M059J (cell line): Measurements from ENCODE around the gene ASIC4. TPM values are rescaled to one million over a fixed set of nuclear protein-coding genes. Genes with fewer than 3 reads are reported as not detected.

Experiments used
- DNase-seq: peaks from one replicate; pipeline ENCODE4 v3.0.0-alpha.2; 2012; ENCODE audit warnings: low read depth
- total RNA-seq: library from RNA; depleted of rRNA; stranded (reverse); fragments of >200 nt; shearing (Covaris generic); gene quantifications from 2 replicates; pipeline ENCODE4 v1.2.3, GENCODE V29; 2014

The ASIC4 gene
- total RNA-seq, 1 experiment from 2014 or later: 0.02 TPM

DNA sequence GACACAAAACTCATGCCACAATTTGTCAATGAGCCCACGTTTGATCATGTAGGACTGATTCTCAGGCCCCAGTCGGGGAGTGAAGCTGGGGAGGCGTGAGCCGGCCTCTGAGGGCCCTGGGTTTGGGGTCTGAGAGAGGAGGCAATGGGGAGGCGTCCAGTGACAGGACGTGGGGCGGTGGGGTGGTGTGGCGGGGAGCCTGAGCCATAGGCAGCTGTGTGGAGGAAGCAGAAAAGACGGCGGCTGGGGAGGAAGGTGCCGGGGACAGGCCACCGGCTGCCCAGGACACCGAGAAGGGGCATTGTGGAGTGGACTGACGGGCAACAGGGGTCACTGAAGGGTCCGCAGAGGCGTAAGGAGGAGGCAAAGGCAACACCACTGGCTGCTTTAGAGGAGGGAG is 22.1 kb downstream of the ASIC4 start:
- DNase-seq: no peak

DNA sequence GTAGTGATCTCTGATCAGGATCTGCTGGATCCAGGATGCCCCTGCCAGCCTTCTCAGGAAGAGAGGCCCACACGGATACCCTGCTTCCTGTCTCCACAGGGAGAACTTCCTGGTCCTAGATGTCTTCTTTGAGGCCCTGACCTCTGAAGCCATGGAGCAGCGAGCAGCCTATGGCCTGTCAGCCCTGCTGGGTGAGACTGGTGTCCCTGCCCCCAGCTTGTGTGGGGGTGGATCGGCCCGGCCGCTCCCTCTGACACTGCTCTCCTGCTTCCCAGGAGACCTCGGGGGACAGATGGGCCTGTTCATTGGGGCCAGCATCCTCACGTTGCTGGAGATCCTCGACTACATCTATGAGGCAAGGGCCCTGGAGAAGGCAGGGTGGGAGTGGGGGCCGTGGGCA is 22.7 kb downstream of the ASIC4 start:
- no peak for DNase-seq

DNA sequence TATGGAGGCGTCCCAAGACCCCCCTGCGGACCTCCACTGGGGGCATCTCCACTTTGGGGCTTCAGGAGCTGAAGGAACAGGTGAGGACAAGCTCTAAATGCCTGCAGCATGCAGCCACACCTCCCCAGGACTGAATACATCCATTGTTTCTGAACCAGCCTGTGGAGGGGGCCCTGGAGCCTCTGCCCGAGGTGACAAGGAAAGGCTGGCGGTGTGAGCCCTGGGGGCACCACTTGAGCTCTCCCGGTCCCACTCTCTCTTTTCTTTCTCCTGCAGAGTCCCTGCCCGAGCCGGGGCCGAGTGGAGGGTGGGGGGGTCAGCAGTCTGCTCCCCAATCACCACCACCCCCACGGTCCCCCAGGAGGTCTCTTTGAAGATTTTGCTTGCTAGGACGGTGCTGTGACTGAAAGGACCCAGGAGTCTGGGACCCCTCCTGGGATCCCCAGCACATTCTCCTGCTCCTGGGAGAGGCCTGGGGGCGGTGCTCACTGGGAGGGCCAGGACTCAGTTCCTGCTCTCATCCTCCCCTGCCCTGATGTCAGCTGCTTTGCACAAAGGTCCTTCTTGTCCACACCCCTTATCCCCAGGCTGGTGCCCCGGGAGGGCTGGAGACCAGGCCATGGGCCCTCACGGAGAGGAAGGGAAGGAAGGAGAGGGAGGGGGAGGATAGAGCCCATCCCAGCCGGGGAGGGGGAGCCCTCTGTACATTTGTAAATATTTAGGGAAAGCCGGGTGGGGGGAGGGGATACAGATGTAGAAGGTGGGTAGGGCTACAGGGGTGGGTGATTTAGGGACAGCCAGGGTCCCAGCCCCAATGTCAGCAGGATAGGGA is 23.6 kb downstream of the ASIC4 start:
- DNase-seq: no peak

DNA sequence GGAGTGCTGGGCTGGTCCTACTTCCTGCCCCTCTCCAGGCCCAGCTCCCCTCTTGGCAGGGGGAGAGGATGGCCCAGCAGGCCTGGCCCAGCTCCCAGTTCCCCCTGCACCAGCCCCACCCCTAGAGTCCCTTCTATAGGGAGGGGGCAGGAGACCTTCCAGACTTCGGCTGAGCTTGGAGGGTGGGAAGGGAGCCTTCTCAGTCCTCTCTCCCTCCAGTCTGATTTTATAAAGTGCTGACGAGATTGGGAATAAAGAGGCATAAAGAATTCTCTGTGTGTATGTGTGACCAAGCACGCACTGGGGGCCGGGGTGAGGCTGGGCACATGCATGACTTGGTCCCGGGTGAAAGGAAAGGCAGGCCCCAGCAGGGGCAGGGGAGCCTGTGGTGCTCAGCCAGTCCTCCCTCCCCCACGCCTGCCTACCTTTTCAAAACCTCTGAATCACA is 24.2 kb downstream of the ASIC4 start:
- no peak for DNase-seq

DNA sequence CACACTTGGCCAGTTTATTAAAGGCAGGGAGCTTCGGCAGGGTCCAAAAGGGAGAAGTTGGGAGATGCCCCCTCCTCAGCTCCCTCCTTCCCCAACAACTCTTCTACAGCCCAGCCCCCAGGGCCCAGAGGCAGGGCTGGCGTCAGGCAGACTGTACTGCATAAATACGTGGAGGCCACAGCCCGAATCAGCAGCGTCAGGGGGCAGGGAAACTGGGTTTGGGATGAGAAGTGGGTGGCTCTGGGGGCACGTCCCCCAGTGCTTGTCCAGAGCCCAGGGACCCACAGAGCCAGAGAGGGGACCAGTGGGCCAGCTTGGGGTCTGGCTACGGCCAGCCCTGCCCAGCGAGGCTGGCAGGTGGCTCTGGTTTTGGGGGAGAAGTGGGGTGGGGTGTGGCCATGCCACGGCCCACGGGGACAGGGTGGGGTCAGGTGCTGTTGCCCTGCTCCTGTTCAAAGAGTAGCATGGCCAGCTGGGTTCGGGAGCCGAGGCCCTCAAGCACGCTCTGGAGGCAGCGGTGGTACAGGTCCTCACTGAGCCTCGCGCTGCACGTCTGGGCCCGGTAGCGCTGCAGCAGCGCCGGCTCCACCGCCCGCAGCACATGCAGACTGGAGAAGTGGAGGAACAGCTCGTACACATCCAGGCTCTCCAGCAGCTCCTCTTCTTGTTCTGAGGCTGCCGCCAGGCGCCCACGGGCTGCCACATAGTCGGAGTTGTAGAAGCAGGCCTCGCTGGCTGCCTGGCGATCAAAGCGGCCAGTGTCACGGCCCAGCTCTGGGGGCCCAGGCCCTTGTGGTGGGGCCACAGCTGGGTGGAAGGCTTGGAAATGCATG is 24.9 kb downstream of the ASIC4 start:
- DNase-seq: no peak

DNA sequence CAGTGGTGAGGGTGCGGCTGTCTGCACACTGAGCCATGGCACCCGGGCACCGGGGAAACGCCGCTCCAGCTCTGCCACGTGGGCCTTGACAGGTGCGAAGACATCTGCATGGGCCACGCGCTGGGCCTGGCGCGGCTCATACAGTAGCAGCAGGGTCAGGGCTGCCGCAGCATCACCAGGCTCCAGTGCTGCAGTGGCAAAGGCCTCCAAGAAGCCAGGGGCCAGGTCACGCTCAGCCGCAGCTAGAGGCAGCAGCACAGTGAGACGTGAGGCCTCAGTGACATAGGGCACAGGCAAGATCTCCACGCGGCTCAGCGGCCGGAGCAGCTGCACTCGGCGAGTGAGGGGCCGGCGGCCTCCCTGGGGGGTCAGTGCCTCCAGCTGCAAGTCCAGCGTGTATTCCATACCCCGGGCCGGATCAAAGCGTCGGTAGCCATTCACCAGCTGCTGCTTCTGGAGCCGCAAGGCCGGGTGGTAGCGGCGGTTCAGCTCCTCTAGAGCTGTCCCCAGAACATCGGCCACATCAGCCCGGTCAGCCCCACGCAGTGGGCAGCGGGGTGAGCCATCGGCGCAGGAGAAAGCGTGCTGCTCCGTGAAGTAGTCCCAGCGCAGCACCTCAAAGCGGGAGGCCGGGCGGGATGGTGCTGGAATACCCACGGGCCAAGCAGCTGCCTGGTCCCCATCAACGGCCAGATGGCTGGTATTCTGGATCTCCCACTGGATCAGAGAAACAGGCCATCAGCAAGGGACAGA is 25.8 kb downstream of the ASIC4 start:
- DNase-seq: no peak

DNA sequence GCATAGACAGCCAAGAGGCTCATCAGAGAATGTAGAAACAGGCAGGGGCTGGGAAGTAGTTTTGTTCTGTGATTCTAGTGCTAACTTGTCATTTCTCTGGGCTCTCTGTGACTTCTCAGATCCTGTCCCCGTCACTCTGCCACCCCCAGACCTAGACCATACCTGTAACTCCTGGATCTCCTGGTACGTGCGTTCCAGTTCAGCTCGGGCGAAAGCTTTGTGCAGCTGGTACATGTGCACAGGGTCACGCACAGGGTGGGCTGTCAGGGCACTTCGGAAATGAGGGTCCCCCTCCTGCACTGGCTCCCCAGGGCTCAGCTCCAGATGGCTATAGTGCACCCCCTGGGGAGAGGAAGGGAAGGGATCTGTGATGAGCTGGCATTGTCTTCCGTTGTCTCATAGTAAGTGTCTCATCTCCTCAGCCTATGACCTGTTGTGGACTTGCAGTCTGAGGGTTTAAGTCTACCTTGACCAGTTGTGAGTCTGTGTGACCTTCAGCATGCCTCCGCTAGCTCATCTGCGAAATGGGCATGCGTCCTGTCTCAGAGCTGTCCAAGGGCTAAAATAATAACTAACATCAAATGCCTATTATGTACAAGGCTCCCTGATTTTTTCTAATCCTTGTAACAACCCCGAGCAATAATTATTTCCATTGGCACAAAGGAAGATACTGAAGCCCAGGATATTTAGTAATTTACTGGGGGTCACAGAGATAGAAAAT is 26.7 kb downstream of the ASIC4 start:
- DNase-seq: no peak

DNA sequence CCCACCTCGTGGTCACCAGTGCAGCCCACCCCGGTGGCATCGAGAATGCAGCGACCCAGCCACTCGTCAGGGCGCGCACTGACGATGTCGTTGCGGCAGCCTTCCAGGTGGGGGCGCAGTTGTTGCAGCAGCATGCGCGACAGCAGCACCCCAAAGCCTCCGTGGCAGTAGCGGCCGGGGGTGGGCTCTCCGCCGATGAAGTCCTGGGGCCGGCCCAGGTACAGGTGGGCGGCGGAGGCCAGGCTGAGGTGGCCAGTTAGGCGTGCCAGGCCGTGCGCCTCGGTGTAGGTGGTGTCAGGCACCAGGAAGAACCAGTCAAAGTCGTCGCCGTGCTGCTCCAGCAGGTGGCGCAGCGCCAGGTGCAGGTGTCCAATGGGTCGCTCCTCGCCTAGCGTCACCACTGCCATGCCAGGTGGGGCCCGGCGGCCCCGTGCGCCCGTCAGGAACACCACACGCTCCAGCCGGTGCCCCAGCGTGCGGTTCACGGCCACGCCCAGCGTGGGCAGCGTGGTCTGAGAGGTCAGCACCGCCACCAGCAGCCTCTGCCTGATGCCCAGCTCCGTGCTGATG is 27.4 kb downstream of the ASIC4 start:
- no peak for DNase-seq

DNA sequence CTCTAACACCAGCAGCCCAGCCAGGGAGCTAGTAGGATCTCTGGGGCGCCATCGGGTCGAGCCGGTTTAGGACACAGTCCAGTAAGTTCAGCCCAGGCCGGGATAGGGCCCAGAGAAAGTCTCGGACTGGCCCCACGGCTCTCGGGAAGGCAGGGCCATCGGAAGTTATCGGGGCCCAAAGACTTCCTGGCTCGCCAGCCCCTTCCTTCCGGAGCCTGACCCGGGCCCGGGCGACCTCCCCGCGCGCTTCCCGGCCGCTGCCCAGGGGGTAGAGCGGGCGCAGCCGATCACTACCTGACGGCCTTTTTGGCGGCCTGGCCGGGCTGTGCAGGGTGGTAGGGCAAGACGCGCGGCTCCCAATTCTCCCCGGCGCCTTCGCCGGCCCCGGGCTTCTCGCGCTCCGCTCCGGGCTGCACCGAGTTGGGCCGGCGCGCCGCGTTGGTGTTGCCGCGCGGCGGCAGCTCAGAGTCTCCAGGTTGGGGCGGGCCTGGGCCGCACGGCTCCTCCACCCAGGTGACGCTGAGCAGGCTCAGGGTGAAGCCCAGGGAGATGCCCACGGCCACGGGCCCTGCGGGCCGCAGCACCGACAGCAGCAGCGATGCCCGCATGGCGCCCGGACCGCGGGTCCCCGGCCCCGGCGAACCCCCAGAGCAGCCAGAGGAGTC is 28.8 kb downstream of the ASIC4 start:
- peak; percentile 51 for DNase-seq

DNA sequence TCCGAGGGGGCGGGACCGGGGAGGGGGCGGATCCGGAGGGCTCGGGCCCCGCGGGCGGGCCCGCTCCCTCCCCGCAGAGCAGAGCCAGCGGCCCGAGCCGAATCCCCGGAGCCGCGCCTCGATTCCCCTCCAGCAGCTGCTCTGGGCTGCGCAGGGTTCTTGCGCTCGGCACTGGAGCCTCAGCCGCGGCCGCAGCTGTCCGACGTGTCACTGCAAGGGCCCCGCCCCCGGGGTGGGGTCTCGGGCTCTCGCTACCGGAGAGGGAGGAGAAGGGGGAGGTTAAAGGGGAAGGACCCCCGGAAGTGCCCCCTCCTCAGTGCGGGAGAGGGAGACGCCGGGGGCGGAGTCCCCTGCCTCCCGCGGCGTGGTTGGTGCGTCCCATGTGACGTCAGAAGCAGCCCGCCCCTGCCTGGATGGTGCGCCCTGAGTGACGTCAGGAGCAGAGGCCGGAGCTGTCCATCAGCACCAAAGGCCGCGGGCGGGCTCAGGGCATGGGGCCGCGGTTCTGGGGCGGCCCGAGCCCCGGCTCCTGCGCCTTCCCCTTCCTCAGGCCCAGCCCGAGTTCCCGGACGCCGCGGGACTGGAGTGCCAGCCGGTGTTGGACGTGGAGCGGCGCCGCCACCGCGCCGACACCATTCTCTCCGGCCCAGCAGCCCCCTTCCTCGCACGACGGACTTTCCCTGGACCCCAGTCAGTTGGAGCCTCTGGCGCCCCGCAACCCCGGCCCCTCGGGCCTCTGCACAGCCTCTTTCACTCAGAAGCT is 29.5 kb downstream of the ASIC4 start, which contains the start of the genes CHPF and TMEM198:
Gene CHPF (minus strand): TSS at position 214 of the 763 bp plus-strand sequence. CDS start 271 bp downstream, outside the sequence.
Gene TMEM198 (plus strand): TSS at position 433 of the 763 bp plus-strand sequence. CDS start 700 bp downstream, outside the sequence.
- DNase-seq: peak; percentile 97

DNA sequence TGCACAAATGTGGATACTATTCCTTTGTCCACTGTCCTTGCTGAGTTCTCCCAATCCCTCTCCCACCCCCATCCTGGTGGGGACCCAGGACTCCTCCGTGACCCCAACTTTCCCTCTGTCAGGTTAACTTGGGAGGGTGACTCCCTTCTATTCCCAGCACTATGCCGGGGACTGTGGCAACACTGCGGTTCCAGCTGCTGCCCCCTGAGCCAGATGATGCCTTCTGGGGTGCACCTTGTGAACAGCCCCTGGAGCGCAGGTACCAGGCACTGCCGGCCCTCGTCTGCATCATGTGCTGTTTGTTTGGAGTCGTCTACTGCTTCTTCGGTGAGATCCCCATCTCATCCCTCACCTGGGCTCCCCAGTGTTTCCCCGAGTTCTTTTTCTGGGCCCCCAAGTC is 30.3 kb downstream of the ASIC4 start:
- DNase-seq: no peak

DNA sequence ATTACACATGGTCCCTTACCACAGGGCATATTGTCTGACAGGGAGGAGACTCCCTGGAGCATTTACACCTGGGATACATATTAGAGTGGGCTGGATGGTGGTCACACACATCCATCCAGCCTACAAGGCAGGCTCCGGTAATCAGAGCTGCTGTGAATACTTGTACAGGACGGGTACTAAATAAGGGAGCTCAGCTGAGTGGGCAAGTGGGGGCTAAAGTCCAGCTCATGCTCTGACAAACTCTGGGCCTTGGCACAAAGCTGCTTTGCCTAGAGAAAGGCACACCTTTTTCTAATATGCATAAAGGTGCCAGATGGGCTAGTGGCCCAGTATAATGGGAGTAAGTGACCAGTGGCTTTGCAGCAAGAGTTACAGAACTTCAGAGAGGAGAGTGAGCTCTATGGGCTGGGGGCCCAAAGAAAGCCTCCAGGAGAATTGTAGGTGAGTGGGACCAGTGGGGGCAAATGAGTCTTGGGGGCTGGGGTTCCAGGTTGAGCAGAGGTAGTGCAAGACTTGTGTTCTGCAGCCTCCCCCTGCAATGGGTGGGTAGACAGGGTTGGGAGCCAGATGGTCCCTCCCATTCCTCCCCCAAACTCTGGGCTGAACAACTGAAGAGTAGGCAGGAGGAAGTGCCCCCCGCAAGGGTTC is 31.1 kb downstream of the ASIC4 start:
- DNase-seq: no peak

DNA sequence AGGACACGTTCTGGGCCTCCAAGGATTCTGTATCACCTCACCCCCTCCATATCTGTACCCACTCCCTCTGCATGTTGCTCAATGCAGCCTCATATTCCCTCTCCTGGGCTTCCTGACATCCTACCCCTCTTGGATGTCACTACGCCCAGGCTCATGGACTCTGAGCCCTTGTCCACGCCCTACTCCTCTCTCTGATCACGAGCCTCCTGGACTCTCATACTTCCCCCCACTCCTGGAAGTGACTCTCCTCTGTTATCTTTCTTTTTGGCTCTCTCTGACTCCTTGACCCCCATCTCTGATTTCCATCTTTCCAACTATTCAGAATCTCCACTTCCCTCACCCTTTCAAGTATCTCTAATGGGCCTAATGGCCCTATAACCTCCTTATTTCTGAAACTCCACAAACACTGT is 31.7 kb downstream of the ASIC4 start:
- no peak for DNase-seq

DNA sequence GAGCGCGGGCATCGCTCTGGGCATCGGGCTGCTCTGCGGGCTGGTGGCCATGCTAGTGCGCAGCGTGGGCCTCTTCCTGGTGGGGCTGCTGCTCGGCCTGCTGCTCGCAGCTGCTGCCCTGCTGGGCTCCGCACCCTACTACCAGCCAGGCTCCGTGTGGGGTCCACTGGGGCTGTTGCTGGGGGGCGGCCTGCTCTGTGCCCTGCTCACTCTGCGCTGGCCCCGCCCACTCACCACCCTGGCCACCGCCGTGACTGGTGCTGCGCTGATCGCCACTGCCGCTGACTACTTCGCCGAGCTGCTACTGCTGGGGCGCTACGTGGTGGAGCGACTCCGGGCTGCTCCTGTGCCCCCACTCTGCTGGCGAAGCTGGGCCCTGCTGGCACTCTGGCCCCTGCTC is 33.3 kb downstream of the ASIC4 start:
- DNase-seq: no peak

DNA sequence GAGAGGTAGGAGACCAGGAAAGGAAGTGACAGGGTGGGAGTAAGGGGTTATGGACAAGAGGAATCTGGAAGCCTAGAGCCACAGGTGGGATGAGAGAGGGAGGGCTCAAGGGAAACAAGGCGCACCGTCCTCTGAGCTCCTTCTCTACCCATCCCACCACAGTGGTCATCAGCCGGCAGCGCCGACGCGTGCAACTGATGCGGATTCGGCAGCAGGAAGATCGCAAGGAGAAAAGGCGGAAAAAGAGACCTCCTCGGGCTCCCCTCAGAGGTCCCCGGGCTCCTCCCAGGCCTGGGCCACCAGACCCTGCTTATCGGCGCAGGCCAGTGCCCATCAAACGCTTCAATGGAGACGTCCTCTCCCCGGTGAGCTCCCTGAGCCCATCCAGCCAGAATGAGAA is 34.7 kb downstream of the ASIC4 start:
- DNase-seq: no peak

DNA sequence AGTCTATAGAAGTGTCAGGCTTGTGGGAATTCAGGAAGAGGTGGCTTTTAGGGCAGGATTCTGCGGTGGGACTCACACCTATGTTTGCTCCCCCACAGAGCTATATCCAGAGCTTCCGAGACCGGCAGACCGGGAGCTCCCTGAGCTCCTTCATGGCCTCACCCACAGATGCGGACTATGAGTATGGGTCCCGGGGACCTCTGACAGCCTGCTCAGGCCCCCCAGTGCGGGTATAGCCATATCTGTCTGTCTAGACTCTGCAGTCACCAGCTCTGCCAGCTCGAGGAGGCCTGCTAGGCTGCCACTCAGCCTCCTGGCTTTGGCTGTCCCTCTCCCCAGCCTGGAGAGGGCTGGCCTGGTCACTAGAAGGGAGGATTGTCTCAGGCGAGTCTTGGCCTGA is 35.3 kb downstream of the ASIC4 start:
- DNase-seq: no peak

DNA sequence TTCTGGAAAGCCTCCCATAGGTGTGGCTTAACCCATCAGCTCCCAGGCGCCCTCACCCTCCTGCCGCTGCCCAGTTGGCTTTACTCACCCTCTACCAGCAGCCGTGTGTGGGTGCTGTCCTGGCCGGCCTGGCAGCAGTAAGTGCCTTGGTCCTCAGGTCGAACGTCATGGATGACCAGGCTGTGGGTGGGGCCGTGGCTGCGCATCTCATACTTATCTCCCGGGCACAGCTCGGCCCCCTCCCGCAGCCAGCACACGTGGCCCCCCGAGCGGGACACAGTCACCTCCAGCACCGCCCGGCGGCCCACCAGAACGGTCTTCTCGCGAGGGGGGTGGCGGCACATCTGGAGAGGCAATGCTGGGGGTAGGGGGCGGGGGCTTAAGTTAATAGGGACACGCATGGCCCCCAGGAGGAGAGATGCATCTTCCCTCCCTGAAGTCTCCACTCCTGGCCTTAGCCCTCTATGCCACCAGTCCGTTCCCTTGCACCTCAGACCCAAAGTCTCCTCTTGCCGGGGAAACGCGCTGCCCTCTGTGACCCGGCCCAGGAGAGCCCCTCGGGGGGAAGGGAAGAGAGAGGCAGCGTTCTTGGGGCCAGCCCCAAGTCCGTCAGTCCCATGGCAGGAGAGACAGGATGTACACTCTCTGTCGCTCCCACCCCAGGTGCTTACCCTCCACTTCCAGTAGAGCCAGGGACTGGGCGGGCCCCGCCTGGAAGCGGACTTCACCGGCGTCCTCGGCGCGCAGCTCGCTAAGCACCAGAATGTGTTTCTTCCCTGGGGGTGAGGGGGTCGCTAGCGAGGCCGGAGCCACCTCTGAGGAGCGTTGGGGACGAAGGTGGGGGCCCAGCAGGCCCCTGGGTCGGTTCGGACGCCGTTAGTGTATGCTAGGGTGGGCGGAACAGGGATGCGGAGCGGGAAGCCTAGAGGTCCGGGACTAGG is 37.4 kb downstream of the ASIC4 start:
- DNase-seq: peak; percentile 22
